ENCODE results near the gene SYCE3. TPM values are rescaled to one million over a fixed set of nuclear protein-coding genes. Genes with fewer than 3 reads are reported as not detected.

SYCE3 gene
- total RNA-seq, 2 donors from 2014 or later = not detected

DNA sequence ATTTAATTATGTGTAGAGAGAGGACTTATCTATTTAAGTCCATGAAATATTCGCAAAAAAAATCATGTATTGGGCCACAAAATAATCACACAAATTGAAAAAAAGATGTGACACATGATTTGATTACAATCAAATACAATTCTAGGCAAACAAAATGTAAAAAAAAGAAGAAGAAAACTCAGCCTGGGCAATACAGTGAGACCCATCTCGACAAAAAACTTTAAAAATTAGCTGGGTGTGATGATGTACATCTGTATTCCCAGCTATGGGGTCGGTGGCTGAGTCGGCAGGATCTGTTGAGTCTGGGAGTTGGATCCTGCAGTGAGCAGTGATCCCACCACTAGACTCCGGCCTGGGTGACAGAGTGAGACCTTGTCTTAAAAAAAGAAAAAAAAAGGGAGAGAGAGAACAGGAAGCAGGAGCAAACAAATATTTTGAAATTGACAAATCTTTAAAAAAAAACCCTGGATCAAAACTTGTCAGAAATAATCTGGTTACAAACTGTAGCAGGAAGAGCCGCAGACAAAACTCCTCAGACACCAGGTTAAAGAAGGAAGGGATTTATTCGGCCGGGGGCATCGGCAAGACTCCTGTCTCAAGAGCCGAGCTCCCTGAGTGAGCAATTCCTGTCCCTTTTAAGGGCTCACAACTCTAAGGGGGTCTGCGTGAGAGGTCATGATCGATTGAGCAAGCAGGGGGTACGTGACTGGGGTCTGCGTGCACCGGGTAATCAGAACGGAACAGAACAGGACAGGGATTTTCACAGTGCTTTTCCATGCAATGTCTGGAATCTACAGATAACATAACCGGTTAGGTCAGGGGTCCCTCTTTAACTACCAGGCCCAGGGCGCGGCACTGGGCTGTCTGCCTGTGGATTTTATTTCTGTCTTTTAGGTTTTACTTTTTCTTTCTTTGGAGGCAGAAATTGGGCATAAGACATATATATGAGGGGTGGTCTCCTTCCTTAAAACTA lies 29.6 kb downstream of the SYCE3 start:
- Histone ChIP-seq H3K9ac (ENCODE audit: low read depth in 2 of 2, low read length in 2 of 2) (peak overlapping the region in 1 of 2 donors; percentile 95), H3K27ac (peak overlapping the region; percentile 100), H3K27me3 (no peaks in the 10 kb centered on the region), H3K4me1 (peaks cover 6% of the 10 kb centered on the region), H3K36me3 (no peaks in the 10 kb centered on the region), H3K9me3 (no peaks in the 10 kb centered on the region), H3K4me3 (no peak overlapping the region)
- DNase-seq = no peak
- intact Hi-C loops (cut with DNase I) = no loop called here
- TF ChIP-seq, protein P1, sequence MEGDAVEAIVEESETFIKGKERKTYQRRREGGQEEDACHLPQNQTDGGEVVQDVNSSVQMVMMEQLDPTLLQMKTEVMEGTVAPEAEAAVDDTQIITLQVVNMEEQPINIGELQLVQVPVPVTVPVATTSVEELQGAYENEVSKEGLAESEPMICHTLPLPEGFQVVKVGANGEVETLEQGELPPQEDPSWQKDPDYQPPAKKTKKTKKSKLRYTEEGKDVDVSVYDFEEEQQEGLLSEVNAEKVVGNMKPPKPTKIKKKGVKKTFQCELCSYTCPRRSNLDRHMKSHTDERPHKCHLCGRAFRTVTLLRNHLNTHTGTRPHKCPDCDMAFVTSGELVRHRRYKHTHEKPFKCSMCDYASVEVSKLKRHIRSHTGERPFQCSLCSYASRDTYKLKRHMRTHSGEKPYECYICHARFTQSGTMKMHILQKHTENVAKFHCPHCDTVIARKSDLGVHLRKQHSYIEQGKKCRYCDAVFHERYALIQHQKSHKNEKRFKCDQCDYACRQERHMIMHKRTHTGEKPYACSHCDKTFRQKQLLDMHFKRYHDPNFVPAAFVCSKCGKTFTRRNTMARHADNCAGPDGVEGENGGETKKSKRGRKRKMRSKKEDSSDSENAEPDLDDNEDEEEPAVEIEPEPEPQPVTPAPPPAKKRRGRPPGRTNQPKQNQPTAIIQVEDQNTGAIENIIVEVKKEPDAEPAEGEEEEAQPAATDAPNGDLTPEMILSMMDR (IDR thresholded peaks at IDR 0.05) = no peak

DNA sequence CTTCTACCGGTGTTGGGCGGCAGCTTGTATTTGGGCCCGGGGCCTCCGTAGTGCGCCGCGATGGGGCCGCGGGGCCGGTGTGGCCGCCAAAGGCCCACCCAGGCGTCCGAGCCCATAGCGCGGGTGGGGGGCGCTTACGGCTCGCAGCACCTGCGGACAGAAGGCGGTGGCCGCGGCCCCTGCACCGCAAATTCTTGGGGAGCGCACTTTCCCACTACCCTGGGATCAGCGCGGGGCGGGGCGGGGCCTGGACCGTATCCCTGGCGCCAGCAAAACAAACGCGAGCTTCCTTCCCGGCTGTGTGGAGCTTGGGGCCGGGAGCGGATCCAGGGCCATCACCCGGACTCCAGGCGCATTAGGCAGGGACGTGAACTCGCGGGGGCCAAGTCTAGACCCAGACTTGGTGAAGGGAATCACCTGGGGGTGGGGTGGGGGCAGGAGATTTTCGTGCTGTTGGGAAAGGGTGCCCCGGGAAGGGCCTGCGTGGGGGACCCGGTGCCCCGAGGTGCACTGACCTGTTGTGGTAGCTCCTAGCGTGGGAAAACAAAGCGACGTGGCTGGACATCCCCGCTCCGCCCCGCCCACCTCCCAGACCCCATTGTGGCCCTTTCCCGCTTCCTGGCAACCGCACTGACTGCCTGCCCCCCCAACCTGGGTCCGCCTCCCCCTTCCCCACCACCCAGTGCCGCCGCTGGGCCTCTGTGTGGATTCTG lies 30.6 kb downstream of the SYCE3 start:
- TF ChIP-seq, protein P1 (IDR thresholded peaks at IDR 0.05) = no peak
- H3K9me3 ChIP-seq = no peaks in the 10 kb centered on the region
- no peaks in the 10 kb centered on the region for H3K36me3 ChIP-seq
- peak overlapping the region; percentile 100 for H3K27ac ChIP-seq
- peaks cover 6% of the 10 kb centered on the region for H3K4me1 ChIP-seq
- H3K27me3 ChIP-seq = no peaks in the 10 kb centered on the region
- intact Hi-C loops (cut with DNase I) = no loop called here
- peak overlapping the region; percentile 95 to 98 for H3K9ac ChIP-seq (ENCODE audit: low read depth in 2 of 2, low read length in 2 of 2)
- H3K4me3 ChIP-seq = peak overlapping the region; percentile 55
- DNase-seq = peak; percentile 84

DNA sequence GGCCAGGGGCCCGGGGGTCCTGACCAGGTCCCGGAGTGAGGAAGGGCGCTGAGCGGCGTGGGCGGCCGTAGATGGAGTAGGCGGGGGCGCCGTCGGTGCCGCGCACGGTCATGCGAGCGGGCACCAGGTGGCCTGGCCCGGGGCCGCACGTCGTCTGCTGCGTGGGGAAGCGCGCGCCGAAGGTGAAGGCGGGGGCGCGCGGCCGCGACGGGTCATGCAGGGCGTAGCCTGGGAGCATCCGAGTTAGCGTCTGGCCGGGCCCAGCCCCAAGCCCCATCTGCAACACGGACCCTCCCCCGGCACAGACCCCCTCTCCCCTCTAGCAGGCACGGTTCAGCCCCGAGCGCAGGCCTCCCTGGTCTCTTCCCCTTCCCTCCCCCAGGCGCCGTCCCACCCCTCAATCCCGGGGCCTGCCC lies 31.2 kb downstream of the SYCE3 start:
- Histone ChIP-seq H3K9me3 (no peaks in the 10 kb centered on the region), H3K4me3 (peak overlapping the region; percentile 55), H3K27me3 (no peaks in the 10 kb centered on the region), H3K27ac (peak overlapping the region; percentile 100), H3K9ac (ENCODE audit: low read depth in 2 of 2, low read length in 2 of 2) (peak overlapping the region; percentile 95 to 98), H3K36me3 (no peaks in the 10 kb centered on the region), H3K4me1 (peaks cover 6% of the 10 kb centered on the region)
- DNase-seq = peak; percentile 65
- TF ChIP-seq, protein P1 (IDR thresholded peaks at IDR 0.05) = no peak
- intact Hi-C loops (cut with DNase I) = no loop called here

DNA sequence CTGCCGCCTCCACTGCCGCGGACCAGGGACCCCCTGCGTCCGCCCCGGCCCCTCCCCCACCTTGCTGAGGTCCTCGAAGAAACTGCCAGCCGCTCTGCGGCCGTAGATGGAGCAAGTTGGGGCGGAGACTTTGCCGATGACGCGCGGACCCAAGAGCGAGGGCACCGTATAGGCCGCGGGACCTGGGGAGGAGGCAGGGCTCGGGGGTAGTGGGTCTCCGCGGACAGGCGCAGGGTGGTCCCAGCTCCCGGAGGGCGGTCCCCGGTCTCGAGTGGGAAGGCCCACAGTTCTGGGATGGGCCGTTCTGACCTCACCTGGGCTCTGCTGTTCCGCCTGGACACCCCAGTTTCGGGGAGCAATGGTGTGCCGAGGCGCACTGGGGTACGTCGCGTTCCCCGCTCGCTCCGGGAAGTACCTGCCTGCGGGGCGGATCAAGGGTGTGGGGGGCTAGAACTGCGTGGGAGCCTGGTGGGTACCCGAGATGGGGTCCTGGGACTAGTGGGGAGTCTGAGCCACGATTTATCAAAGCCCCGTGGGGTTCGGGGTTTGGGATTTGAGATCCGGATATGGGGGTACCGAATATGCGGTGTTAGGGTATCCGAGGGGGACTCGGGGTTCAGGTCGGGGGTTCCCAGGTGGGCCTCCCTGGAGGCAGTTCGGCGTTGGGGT lies 31.7 kb downstream of the SYCE3 start:
- Histone ChIP-seq H3K36me3 (no peaks in the 10 kb centered on the region), H3K4me3 (peak overlapping the region; percentile 55), H3K4me1 (peaks cover 6% of the 10 kb centered on the region), H3K27me3 (no peaks in the 10 kb centered on the region), H3K9ac (ENCODE audit: low read depth in 2 of 2, low read length in 2 of 2) (peak overlapping the region; percentile 95 to 98), H3K9me3 (no peaks in the 10 kb centered on the region), H3K27ac (peak overlapping the region; percentile 100)
- DNase-seq = peak; percentile 90
- intact Hi-C loops (cut with DNase I) = no loop called here
- TF ChIP-seq, protein P1 (IDR thresholded peaks at IDR 0.05) = no peak

DNA sequence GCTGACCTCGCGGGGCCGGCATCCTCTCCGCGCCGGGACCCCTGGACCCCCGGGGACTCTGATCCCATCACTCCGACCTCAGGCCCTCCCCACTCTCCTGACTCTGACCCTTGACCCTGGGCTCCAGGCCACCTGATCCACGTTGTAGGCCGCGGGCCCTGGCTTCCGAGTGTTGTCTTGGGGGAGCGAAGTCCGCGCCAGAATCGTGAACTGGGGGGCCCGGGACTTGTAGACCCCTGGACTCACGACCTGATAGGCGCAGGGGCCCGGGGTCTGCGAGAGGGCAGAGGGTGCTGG lies 32.2 kb downstream of the SYCE3 start:
- peaks cover 6% of the 10 kb centered on the region for H3K4me1 ChIP-seq

More for the DNA sequence above, 32.2 kb downstream of the SYCE3 start:
- Histone ChIP-seq H3K36me3 (no peaks in the 10 kb centered on the region), H3K4me3 (peak overlapping the region; percentile 55), H3K9ac (ENCODE audit: low read depth in 2 of 2, low read length in 2 of 2) (peak overlapping the region; percentile 95 to 98), H3K9me3 (no peaks in the 10 kb centered on the region), H3K27ac (peak overlapping the region; percentile 100), H3K27me3 (no peaks in the 10 kb centered on the region)
- no peak for DNase-seq
- TF ChIP-seq, protein P1 (IDR thresholded peaks at IDR 0.05) = no peak
- intact Hi-C loops (cut with DNase I) = no loop called here

All from colonic mucosa (tissue), 4 donors.